ENCODE measurements around the gene AMFR. TPM values are rescaled to one million over a fixed set of nuclear protein-coding genes. Genes with fewer than 3 reads are reported as not detected.

The AMFR gene
- total RNA-seq, 6 experiments from 2014 or later = 92.2 to 189 (median 137) TPM

GRCh38 chr16:56363781-56364565 is 61.4 kb downstream of the AMFR start:
- H3K4me3 ChIP-seq = no peak overlapping the region
- H3K36me3 ChIP-seq = peaks cover 0 to 54% (median 9%) of the 10 kb centered on the region in 4 donors
- no peaks in the 10 kb centered on the region for H3K9me3 ChIP-seq
- intact Hi-C loops (cut with DNase I) = no loop called here
- H3K27ac ChIP-seq = no peak overlapping the region
- no peaks in the 10 kb centered on the region for H3K27me3 ChIP-seq
- DNase-seq (peak in 1 of 3 donors; percentile 44), ATAC-seq (no peak)
- peaks cover 0 to 6% (median 0%) of the 10 kb centered on the region in 4 donors for H3K4me1 ChIP-seq
- 91% methylated on average over 15 of the region's 26 CpGs for WGBS (ENCODE audit: insufficient coverage, low coverage, low lambda C conversion rate, missing lambda C conversion rate)
- no peak for TF ChIP-seq CTCF (IDR thresholded peaks at IDR 0.05)
- no peak for TF ChIP-seq POLR2A (IDR thresholded peaks at IDR 0.05)

GRCh38 chr16:56363181-56363716 is 62.1 kb downstream of the AMFR start:
- H3K4me3 ChIP-seq = no peak overlapping the region
- no peaks in the 10 kb centered on the region for H3K27me3 ChIP-seq
- WGBS (ENCODE audit: insufficient coverage, low coverage, low lambda C conversion rate, missing lambda C conversion rate) = 100% methylated on average over 2 of the region's 6 CpGs
- no peak overlapping the region for H3K27ac ChIP-seq
- no peak for TF ChIP-seq POLR2A (IDR thresholded peaks at IDR 0.05)
- TF ChIP-seq CTCF (IDR thresholded peaks at IDR 0.05) = no peak
- no peak for DNase-seq
- H3K4me1 ChIP-seq = no peaks in the 10 kb centered on the region
- intact Hi-C loops (cut with DNase I) = no loop called here
- peaks cover 0 to 54% (median 6%) of the 10 kb centered on the region in 4 donors for H3K36me3 ChIP-seq
- H3K9me3 ChIP-seq = no peaks in the 10 kb centered on the region
- no peak for ATAC-seq

- 93% methylated on average over 14 of the region's 17 CpGs for WGBS (ENCODE audit: insufficient coverage, low coverage, low lambda C conversion rate, missing lambda C conversion rate)
- intact Hi-C loops (cut with DNase I) = no loop called here
- peaks cover 0 to 54% (median 5%) of the 10 kb centered on the region in 4 donors for H3K36me3 ChIP-seq
- no peaks in the 10 kb centered on the region for H3K4me1 ChIP-seq
- H3K27me3 ChIP-seq = no peaks in the 10 kb centered on the region
- no peaks in the 10 kb centered on the region for H3K9me3 ChIP-seq
- TF ChIP-seq CTCF (IDR thresholded peaks at IDR 0.05) (no peak), POLR2A (IDR thresholded peaks at IDR 0.05) (no peak)
- H3K4me3 ChIP-seq = no peak overlapping the region
- DNase-seq = no peak
- no peak for ATAC-seq
- H3K27ac ChIP-seq = no peak overlapping the region
These were observed 62.6 kb downstream of the AMFR start for GRCh38 chr16:56362706-56363105.

- 57% methylated on average over 3 of the region's 15 CpGs for WGBS (ENCODE audit: insufficient coverage, low coverage, low lambda C conversion rate, missing lambda C conversion rate)
- no peak for TF ChIP-seq POLR2A (IDR thresholded peaks at IDR 0.05)
- no peak for TF ChIP-seq CTCF (IDR thresholded peaks at IDR 0.05)
- DNase-seq = no peak
These were observed 63.2 kb downstream of the AMFR start for GRCh38 chr16:56362057-56362655.

More at GRCh38 chr16:56362057-56362655, 63.2 kb downstream of the AMFR start:
- Histone ChIP-seq H3K4me1 (peaks cover 0 to 3% (median 0%) of the 10 kb centered on the region in 4 donors), H3K9me3 (no peaks in the 10 kb centered on the region), H3K27ac (no peak overlapping the region), H3K27me3 (no peaks in the 10 kb centered on the region), H3K36me3 (peaks cover 0 to 50% (median 5%) of the 10 kb centered on the region in 4 donors), H3K4me3 (no peak overlapping the region)
- intact Hi-C loops (cut with DNase I) = no loop called here
- ATAC-seq = no peak

Measured in right lobe of liver (tissue), 6 donors.